Measurements from ENCODE around the gene ELFN2. TPM values are rescaled to one million over a fixed set of nuclear protein-coding genes. Genes with fewer than 3 reads are reported as not detected.

The ELFN2 gene
- total and polyA plus RNA-seq, 2 of the 13 experiments (the other 11 are each of a cell fraction or from before 2014, with no cell fraction given) = 0.01 TPM; not detected in 1

GRCh38 chr22:37454857-37455686, 27.8 kb upstream of the ELFN2 start (continued):
- no peak for TF ChIP-seq NFAT5 (CRISPR knock-in tag; IDR thresholded peaks at IDR 0.05)
- TF ChIP-seq ZNF318 (CRISPR knock-in tag; IDR thresholded peaks at IDR 0.05) = no peak
- no peak for TF ChIP-seq ZC3H4 (CRISPR knock-in tag; IDR thresholded peaks at IDR 0.05; ENCODE audit: borderline replicate concordance)
- TF ChIP-seq TBX2 (CRISPR knock-in tag; IDR thresholded peaks at IDR 0.05; ENCODE audit: borderline replicate concordance) = peak; percentile 69; the same call in 1 of the 2 replicates
- no peak for TF ChIP-seq ISX (CRISPR knock-in tag; conservative IDR thresholded peaks at IDR 0.05)
- TF ChIP-seq CEBPB (IDR thresholded peaks at IDR 0.05; ENCODE audit: borderline replicate concordance, low read depth, low read length) = peak; percentile 70; the same call in 1 of the 2 replicates
- no peak for TF ChIP-seq EEA1 (CRISPR knock-in tag; IDR thresholded peaks at IDR 0.05; ENCODE audit: borderline replicate concordance)
- peak; percentile 78; the same call in 1 of the 2 replicates for TF ChIP-seq FOXK1 (CRISPR knock-in tag; IDR thresholded peaks at IDR 0.05; ENCODE audit: borderline replicate concordance, low read depth)
- peak; percentile 76; the same call in 1 of the 2 replicates for TF ChIP-seq ZNF614 (CRISPR knock-in tag; IDR thresholded peaks at IDR 0.05; ENCODE audit: borderline replicate concordance)
- TF ChIP-seq ZNF691 (CRISPR knock-in tag; IDR thresholded peaks at IDR 0.05; ENCODE audit: borderline replicate concordance, low read depth) = peak; percentile 79; the same call in 1 of the 2 replicates

All from HepG2 (cell line).